ENCODE data around the gene RELN. TPM values are rescaled to one million over a fixed set of nuclear protein-coding genes. Genes with fewer than 3 reads are reported as not detected.
"Not testable (repeated sequence)": the region's sequence is repeated elsewhere in the genome, so short reads cannot be mapped to it uniquely, and the experiment has no call there.

RELN gene
- total and polyA plus RNA-seq, 2 donors (not counting 1 experiment from before 2014, with no cell fraction given), result not detected

GRCh38 chr7:103905997-103906396, 83.5 kb downstream of the RELN start:
- Histone ChIP-seq H3K4me3 (ENCODE audit: control extremely low read depth in 1 of 5, extremely low read depth in 1 of 5, insufficient read depth in 1 of 5, low read depth in 2 of 5, low read length in 4 of 5) (no peak overlapping the region), H2AFZ (ENCODE audit: insufficient read depth, low read depth, low read length, poor library complexity, severe bottlenecking) (no peak overlapping the region), H3K4me1 (ENCODE audit: control insufficient read depth in 2 of 2, insufficient read depth in 2 of 2, low read length in 2 of 2) (no peaks in the 10 kb centered on the region), H3K27me3 (replicated peaks in 1 of 4; ENCODE audit: control extremely low read depth in 1 of 4, control insufficient read depth in 3 of 4, insufficient read depth in 4 of 4, low read length in 3 of 4) (no peaks in the 10 kb centered on the region), H4K20me1 (ENCODE audit: control insufficient read depth, insufficient read depth, low read length, poor library complexity, severe bottlenecking) (no peaks in the 10 kb centered on the region), H3K79me2 (ENCODE audit: control insufficient read depth, insufficient read depth, low read length) (no peaks in the 10 kb centered on the region), H3K9me3 (ENCODE audit: control extremely low read depth in 1 of 3, control insufficient read depth in 2 of 3, insufficient read depth in 1 of 3, low read length in 2 of 3) (no peaks in the 10 kb centered on the region), H3K36me3 (replicated peaks in 1 of 2; ENCODE audit: control extremely low read depth in 1 of 2, control insufficient read depth in 1 of 2, extremely low read depth in 1 of 2, insufficient read depth in 2 of 2, low read length in 1 of 2) (no peaks in the 10 kb centered on the region), H3K4me2 (replicated peaks; ENCODE audit: low read depth, low read length, poor library complexity, severe bottlenecking) (no peak overlapping the region), H3K27ac (ENCODE audit: low read length in 2 of 2) (no peak overlapping the region), H3K9ac (ENCODE audit: low read length) (no peak overlapping the region)
- WGBS (ENCODE audit: insufficient coverage), result 80% methylated on average over 1 of the region's 2 CpGs
- ATAC-seq (ENCODE audit: low read depth), result no peak
- TF ChIP-seq, protein P1, sequence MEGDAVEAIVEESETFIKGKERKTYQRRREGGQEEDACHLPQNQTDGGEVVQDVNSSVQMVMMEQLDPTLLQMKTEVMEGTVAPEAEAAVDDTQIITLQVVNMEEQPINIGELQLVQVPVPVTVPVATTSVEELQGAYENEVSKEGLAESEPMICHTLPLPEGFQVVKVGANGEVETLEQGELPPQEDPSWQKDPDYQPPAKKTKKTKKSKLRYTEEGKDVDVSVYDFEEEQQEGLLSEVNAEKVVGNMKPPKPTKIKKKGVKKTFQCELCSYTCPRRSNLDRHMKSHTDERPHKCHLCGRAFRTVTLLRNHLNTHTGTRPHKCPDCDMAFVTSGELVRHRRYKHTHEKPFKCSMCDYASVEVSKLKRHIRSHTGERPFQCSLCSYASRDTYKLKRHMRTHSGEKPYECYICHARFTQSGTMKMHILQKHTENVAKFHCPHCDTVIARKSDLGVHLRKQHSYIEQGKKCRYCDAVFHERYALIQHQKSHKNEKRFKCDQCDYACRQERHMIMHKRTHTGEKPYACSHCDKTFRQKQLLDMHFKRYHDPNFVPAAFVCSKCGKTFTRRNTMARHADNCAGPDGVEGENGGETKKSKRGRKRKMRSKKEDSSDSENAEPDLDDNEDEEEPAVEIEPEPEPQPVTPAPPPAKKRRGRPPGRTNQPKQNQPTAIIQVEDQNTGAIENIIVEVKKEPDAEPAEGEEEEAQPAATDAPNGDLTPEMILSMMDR (IDR thresholded peaks at IDR 0.05), result no peak
- TF ChIP-seq EZH2 (IDR thresholded peaks at IDR 0.05; ENCODE audit: borderline replicate concordance, insufficient read depth, low read depth, low read length, poor library complexity, severe bottlenecking), result no peak
- Mint-ChIP-seq H3K4me1 (no peaks in the 10 kb centered on the region), H3K27me3 (peaks cover 7% of the 10 kb centered on the region), H3K4me3 (no peak overlapping the region), H3K27ac (no peak overlapping the region), H3K9me3 (ENCODE audit: insufficient read depth) (no peaks in the 10 kb centered on the region)
- ChIA-PET CTCF (interaction anchor here (0.9 kb wide), 1 partner anchor 8 kb away, joined by 3 read pairs; no protein-coding TSS in a partner anchor), POLR2A (no interaction called here)
- intact Hi-C loops (cut with micrococcal nuclease), result no loop called here
- no peak for DNase-seq

GRCh38 chr7:103902917-103903316, 86.5 kb downstream of the RELN start:
- Histone ChIP-seq H2AFZ (ENCODE audit: insufficient read depth, low read depth, low read length, poor library complexity, severe bottlenecking) (no peak overlapping the region), H3K9ac (ENCODE audit: low read length) (no peak overlapping the region), H3K79me2 (ENCODE audit: control insufficient read depth, insufficient read depth, low read length) (no peaks in the 10 kb centered on the region), H3K9me3 (ENCODE audit: control extremely low read depth in 1 of 3, control insufficient read depth in 2 of 3, insufficient read depth in 1 of 3, low read length in 2 of 3) (no peaks in the 10 kb centered on the region), H3K27ac (ENCODE audit: low read length in 2 of 2) (no peak overlapping the region), H3K4me3 (ENCODE audit: control extremely low read depth in 1 of 5, extremely low read depth in 1 of 5, insufficient read depth in 1 of 5, low read depth in 2 of 5, low read length in 4 of 5) (no peak overlapping the region), H3K27me3 (replicated peaks in 1 of 4; ENCODE audit: control extremely low read depth in 1 of 4, control insufficient read depth in 3 of 4, insufficient read depth in 4 of 4, low read length in 3 of 4) (no peaks in the 10 kb centered on the region), H3K36me3 (replicated peaks in 1 of 2; ENCODE audit: control extremely low read depth in 1 of 2, control insufficient read depth in 1 of 2, extremely low read depth in 1 of 2, insufficient read depth in 2 of 2, low read length in 1 of 2) (no peaks in the 10 kb centered on the region), H3K4me1 (ENCODE audit: control insufficient read depth in 2 of 2, insufficient read depth in 2 of 2, low read length in 2 of 2) (no peaks in the 10 kb centered on the region), H3K4me2 (replicated peaks; ENCODE audit: low read depth, low read length, poor library complexity, severe bottlenecking) (no peak overlapping the region), H4K20me1 (ENCODE audit: control insufficient read depth, insufficient read depth, low read length, poor library complexity, severe bottlenecking) (no peaks in the 10 kb centered on the region)
- ChIA-PET POLR2A (no interaction called here), CTCF (no interaction called here)
- intact Hi-C loops (cut with micrococcal nuclease), result no loop called here
- Mint-ChIP-seq H3K4me1 (no peaks in the 10 kb centered on the region), H3K27ac (no peak overlapping the region), H3K4me3 (no peak overlapping the region), H3K9me3 (ENCODE audit: insufficient read depth) (no peaks in the 10 kb centered on the region), H3K27me3 (peaks cover 7% of the 10 kb centered on the region)
- DNase-seq, result no peak
- TF ChIP-seq, protein P1 (IDR thresholded peaks at IDR 0.05), result no peak
- no peak for TF ChIP-seq EZH2 (IDR thresholded peaks at IDR 0.05; ENCODE audit: borderline replicate concordance, insufficient read depth, low read depth, low read length, poor library complexity, severe bottlenecking)
- WGBS (ENCODE audit: insufficient coverage), result 0% methylated on average over 1 of the region's 3 CpGs
- no peak for ATAC-seq (ENCODE audit: low read depth)

- H3K9ac ChIP-seq (ENCODE audit: low read length); H3K27ac ChIP-seq (ENCODE audit: low read length in 2 of 2); ATAC-seq (ENCODE audit: low read depth); POLR2A ChIA-PET; H3K27me3 Mint-ChIP-seq; DNase-seq; H2AFZ ChIP-seq (ENCODE audit: insufficient read depth, low read depth, low read length, poor library complexity, severe bottlenecking); H3K4me1 ChIP-seq (ENCODE audit: control insufficient read depth in 2 of 2, insufficient read depth in 2 of 2, low read length in 2 of 2); H4K20me1 ChIP-seq (ENCODE audit: control insufficient read depth, insufficient read depth, low read length, poor library complexity, severe bottlenecking); H3K36me3 ChIP-seq (replicated peaks in 1 of 2; ENCODE audit: control extremely low read depth in 1 of 2, control insufficient read depth in 1 of 2, extremely low read depth in 1 of 2, insufficient read depth in 2 of 2, low read length in 1 of 2); CTCF ChIA-PET; H3K4me3 Mint-ChIP-seq; H3K4me2 ChIP-seq (replicated peaks; ENCODE audit: low read depth, low read length, poor library complexity, severe bottlenecking); H3K4me1 Mint-ChIP-seq; intact Hi-C loops (cut with micrococcal nuclease); H3K9me3 Mint-ChIP-seq (ENCODE audit: insufficient read depth); H3K27ac Mint-ChIP-seq; H3K4me3 ChIP-seq (ENCODE audit: control extremely low read depth in 1 of 5, extremely low read depth in 1 of 5, insufficient read depth in 1 of 5, low read depth in 2 of 5, low read length in 4 of 5); H3K79me2 ChIP-seq (ENCODE audit: control insufficient read depth, insufficient read depth, low read length); H3K9me3 ChIP-seq (ENCODE audit: control extremely low read depth in 1 of 3, control insufficient read depth in 2 of 3, insufficient read depth in 1 of 3, low read length in 2 of 3); H3K27me3 ChIP-seq (replicated peaks in 1 of 4; ENCODE audit: control extremely low read depth in 1 of 4, control insufficient read depth in 3 of 4, insufficient read depth in 4 of 4, low read length in 3 of 4): not testable (repeated sequence)
- 92% methylated on average over 2 of the region's 4 CpGs for WGBS (ENCODE audit: insufficient coverage)
Observed at GRCh38 chr7:103896826-103897225, 92.6 kb downstream of the RELN start.

All from B cell (primary cell).